BLaER1 treated with 17β-estradiol and CSF1 and Interleukin-3, amounts not matched to agents 10 nM and 100 nM (cell line): ENCODE results near the gene ACOT7.

Experiments
- H3K27ac ChIP-seq, 11 experiments: shearing (Covaris generic); formaldehyde crosslinking; 2 replicates each; pipeline ENCODE4 v1.8.1; 2022
- H3K27me3 ChIP-seq, 11 experiments: shearing (Covaris generic); formaldehyde crosslinking; 2 replicates each; pipeline ENCODE4 v1.8.1; 2022
- H3K36me3 ChIP-seq, 11 experiments: shearing (Covaris generic); formaldehyde crosslinking; 2 replicates each; pipeline ENCODE4 v1.8.1; 2022
- H3K4me1 ChIP-seq, 10 experiments: shearing (Covaris generic); formaldehyde crosslinking; 2 replicates each; pipeline ENCODE4 v1.8.1; 2022
- H3K4me2 ChIP-seq, 11 experiments: shearing (Covaris generic); formaldehyde crosslinking; 2 replicates each; pipeline ENCODE4 v1.8.1; 2022
- H3K4me3 ChIP-seq, 10 experiments: shearing (Covaris generic); formaldehyde crosslinking; 2 replicates each; pipeline ENCODE4 v1.8.1; 2022
- H3K9ac ChIP-seq, 11 experiments: shearing (Covaris generic); formaldehyde crosslinking; 2 replicates each; pipeline ENCODE4 v1.8.1; 2022
- H3K9me3 ChIP-seq, 11 experiments: shearing (Covaris generic); formaldehyde crosslinking; replicated peaks in 1 of 11; 2 replicates each; pipeline ENCODE4 v1.8.1; 2022
- H4K20me1 ChIP-seq, 11 experiments: shearing (Covaris generic); formaldehyde crosslinking; 2 replicates each; pipeline ENCODE4 v1.8.1; 2022
- Cebpa-rat ChIP-seq, 11 experiments: shearing (Covaris generic); IDR thresholded peaks; 2 replicates each; pipeline ENCODE4 v1.8.1; 2022

The ACOT7 gene

DNA sequence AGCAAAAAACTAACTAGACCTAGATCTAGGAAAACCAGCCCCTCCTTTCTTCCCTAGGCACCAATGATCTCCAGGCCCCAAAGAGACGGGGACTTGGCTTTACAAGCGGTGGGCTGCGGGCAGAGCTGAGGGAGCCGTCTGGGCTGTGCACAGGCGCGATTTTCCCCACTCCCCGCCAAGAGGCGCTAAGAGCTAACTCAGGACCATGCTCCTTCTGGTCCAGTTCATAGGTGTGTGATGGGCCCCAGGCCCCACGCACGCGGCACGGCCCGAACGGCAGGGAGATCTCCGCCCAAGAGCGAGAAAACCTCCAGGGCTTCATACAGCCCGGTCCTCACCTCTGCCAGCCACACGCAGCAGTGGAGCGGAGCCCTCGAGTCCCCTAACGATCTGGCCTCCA lies 125.2 kb downstream of the ACOT7 start:
- no peak overlapping the region for H3K4me3 ChIP-seq
- peak overlapping the region in 2 of 11 experiments; percentile 33 to 39; a peak in 4 of 22 replicates for H3K27ac ChIP-seq
- no peaks in the 10 kb centered on the region for H3K9me3 ChIP-seq
- peak overlapping the region in 2 of 11 experiments; percentile 25 to 42; a peak in 2 of 22 replicates for H3K9ac ChIP-seq
- H3K4me1 ChIP-seq: peaks cover 77 to 90% (median 85%) of the 10 kb centered on the region in 10 experiments
- H4K20me1 ChIP-seq: peaks cover 0 to 50% (median 22%) of the 10 kb centered on the region in 11 experiments; a peak in 10 of 22 replicates
- H3K36me3 ChIP-seq: peaks cover 0 to 17% (median 0%) of the 10 kb centered on the region in 11 experiments; a peak in 4 of 22 replicates
- no peak for TF ChIP-seq Cebpa-rat (IDR thresholded peaks at IDR 0.05)
- H3K4me2 ChIP-seq: peak overlapping the region in 10 of 11 experiments; percentile 9 to 100 (median 98); a peak in 12 of 22 replicates
- no peaks in the 10 kb centered on the region for H3K27me3 ChIP-seq

DNA sequence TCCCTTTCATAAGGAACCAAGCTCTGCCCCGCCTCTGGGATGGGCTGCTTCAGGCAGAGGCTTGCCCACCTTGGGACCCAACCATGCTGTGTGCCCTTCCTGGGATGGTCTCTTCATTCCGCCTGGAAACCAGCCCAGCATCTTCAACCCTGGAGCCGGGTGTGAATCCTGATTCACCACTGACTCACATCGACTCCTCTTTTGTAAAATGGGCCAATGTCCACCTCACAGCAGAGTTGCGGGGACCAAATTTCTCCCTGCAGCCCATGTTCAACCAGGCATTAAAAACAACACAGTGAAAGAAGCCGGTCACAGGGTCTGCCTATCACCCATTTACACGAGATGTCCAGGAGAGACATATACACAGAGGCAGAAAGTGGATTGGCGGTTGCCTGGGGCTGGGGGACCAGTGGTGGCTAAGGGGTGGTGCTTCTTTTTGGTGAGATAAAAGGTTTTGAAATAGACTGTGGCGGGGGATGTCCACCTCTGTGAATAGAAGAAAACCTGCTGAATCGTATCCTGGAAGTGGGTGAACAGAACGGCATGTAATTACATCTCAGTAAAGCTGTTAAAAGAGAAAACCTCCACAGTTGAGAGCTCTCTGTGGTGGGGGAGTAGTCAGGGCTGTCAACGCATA lies 125.8 kb downstream of the ACOT7 start:
- no peaks in the 10 kb centered on the region for H3K9me3 ChIP-seq
- peaks cover 77 to 93% (median 89%) of the 10 kb centered on the region in 10 experiments for H3K4me1 ChIP-seq
- TF ChIP-seq Cebpa-rat (IDR thresholded peaks at IDR 0.05): no peak
- H4K20me1 ChIP-seq: peaks cover 0 to 56% (median 29%) of the 10 kb centered on the region in 11 experiments; a peak in 13 of 22 replicates
- H3K4me2 ChIP-seq: peak overlapping the region in 9 of 11 experiments; percentile 27 to 100 (median 98); a peak in 13 of 22 replicates
- H3K27ac ChIP-seq: peak overlapping the region in 2 of 11 experiments; percentile 33 to 39; a peak in 4 of 22 replicates
- peak overlapping the region in 2 of 11 experiments; percentile 25 to 42; a peak in 3 of 22 replicates for H3K9ac ChIP-seq
- H3K27me3 ChIP-seq: peaks cover 0 to 4% (median 0%) of the 10 kb centered on the region in 11 experiments; a peak in 1 of 22 replicates
- H3K4me3 ChIP-seq: no peak overlapping the region
- peaks cover 0 to 14% (median 0%) of the 10 kb centered on the region in 11 experiments; a peak in 3 of 22 replicates for H3K36me3 ChIP-seq

DNA sequence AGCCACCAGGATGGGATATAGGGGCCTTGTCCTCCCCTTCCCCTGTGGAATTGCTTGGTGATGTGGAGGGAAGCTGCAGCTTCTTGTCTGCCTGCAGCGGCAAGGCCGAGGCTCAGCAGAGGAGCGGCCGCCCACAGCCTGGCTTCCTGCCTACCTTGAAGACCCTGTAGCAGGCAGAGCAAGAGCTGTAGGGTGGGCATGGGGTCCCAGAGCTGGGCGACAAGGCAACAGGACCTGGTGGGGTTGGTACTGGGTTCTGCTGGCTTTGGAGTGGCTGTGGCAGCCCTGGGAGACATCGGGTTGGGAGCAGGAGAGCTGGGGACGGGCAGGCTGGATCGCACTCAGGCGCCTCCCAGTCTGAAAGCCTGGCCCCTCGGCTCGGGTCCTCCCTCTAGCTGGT lies 126.9 kb downstream of the ACOT7 start:
- Histone ChIP-seq H4K20me1 (peaks cover 0 to 62% (median 26%) of the 10 kb centered on the region in 11 experiments; a peak in 13 of 22 replicates), H3K27me3 (peaks cover 0 to 15% (median 0%) of the 10 kb centered on the region in 11 experiments; a peak in 3 of 22 replicates), H3K36me3 (peaks cover 0 to 4% (median 0%) of the 10 kb centered on the region in 11 experiments; a peak in 1 of 22 replicates), H3K27ac (no peak overlapping the region), H3K9me3 (no peaks in the 10 kb centered on the region), H3K4me3 (no peak overlapping the region), H3K4me1 (peaks cover 83 to 100% (median 99%) of the 10 kb centered on the region in 10 experiments), H3K4me2 (peak overlapping the region; percentile 62 to 100 (median 98); a peak in 21 of 22 replicates), H3K9ac (peak overlapping the region in 2 of 11 experiments; percentile 13 to 24; a peak in 3 of 22 replicates)
- no peak for TF ChIP-seq Cebpa-rat (IDR thresholded peaks at IDR 0.05)

DNA sequence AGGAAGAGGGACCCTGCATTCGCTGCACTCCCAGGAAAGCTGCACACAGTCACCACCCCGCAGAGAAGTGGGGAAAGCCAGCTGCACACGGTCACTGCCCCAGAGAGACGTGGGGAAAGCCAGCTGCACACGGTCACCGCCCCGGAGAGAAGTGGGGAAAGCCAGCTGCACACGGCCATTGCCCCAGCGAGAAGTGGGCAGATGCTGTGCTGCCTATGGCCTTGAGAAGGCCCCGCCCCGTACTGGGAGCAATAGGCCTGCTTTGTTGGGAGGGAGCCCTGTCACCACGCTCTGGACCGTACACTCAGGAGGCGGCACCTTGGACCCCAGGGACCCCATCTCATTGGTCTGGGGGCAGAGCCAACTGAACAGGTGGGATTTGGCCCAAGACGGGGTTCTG lies 128.4 kb downstream of the ACOT7 start:
- Histone ChIP-seq H3K9me3 (no peaks in the 10 kb centered on the region), H4K20me1 (peaks cover 0 to 52% (median 24%) of the 10 kb centered on the region in 11 experiments; a peak in 13 of 22 replicates), H3K27ac (no peak overlapping the region), H3K4me3 (no peak overlapping the region), H3K9ac (peak overlapping the region in 1 of 11 experiments; percentile 12; a peak in 1 of 22 replicates), H3K4me1 (peaks cover 80 to 92% (median 90%) of the 10 kb centered on the region in 10 experiments), H3K4me2 (peak overlapping the region; percentile 62 to 100 (median 98)), H3K27me3 (peaks cover 0 to 20% (median 0%) of the 10 kb centered on the region in 11 experiments; a peak in 6 of 22 replicates), H3K36me3 (no peaks in the 10 kb centered on the region)
- TF ChIP-seq Cebpa-rat (IDR thresholded peaks at IDR 0.05): no peak

DNA sequence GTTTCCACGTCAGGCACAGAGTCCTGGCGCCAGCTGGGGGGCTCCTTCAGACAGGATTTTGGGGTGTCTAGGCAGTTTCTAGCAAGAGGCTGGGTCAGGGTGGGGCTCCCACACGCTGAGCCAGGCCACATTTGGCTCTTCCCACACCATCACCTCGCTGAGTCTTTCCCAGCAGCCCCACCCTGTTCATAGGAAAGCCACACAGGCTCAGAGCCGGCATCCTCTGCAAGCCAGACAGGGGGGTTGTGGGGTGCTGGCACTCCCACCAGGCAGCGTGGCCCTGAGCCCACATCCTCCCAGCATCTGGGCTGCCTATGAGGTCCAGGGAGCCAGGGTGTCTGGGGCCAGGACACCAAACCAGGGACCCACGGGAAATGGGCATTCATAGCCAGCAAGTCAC lies 129.9 kb downstream of the ACOT7 start:
- Histone ChIP-seq H3K9me3 (no peaks in the 10 kb centered on the region), H3K9ac (peak overlapping the region in 7 of 11 experiments; percentile 1 to 96 (median 33); a peak in 8 of 22 replicates), H3K4me2 (peak overlapping the region; percentile 74 to 100 (median 98)), H3K36me3 (no peaks in the 10 kb centered on the region), H3K27me3 (peaks cover 0 to 20% (median 0%) of the 10 kb centered on the region in 11 experiments; a peak in 6 of 22 replicates), H4K20me1 (peaks cover 0 to 65% (median 33%) of the 10 kb centered on the region in 11 experiments; a peak in 20 of 22 replicates), H3K27ac (peak overlapping the region in 4 of 11 experiments; percentile 9 to 29 (median 26); a peak in 2 of 22 replicates), H3K4me3 (peak overlapping the region in 1 of 10 experiments; percentile 9; a peak in 1 of 20 replicates), H3K4me1 (peaks cover 65 to 90% (median 88%) of the 10 kb centered on the region in 10 experiments)
- TF ChIP-seq Cebpa-rat (IDR thresholded peaks at IDR 0.05): no peak

DNA sequence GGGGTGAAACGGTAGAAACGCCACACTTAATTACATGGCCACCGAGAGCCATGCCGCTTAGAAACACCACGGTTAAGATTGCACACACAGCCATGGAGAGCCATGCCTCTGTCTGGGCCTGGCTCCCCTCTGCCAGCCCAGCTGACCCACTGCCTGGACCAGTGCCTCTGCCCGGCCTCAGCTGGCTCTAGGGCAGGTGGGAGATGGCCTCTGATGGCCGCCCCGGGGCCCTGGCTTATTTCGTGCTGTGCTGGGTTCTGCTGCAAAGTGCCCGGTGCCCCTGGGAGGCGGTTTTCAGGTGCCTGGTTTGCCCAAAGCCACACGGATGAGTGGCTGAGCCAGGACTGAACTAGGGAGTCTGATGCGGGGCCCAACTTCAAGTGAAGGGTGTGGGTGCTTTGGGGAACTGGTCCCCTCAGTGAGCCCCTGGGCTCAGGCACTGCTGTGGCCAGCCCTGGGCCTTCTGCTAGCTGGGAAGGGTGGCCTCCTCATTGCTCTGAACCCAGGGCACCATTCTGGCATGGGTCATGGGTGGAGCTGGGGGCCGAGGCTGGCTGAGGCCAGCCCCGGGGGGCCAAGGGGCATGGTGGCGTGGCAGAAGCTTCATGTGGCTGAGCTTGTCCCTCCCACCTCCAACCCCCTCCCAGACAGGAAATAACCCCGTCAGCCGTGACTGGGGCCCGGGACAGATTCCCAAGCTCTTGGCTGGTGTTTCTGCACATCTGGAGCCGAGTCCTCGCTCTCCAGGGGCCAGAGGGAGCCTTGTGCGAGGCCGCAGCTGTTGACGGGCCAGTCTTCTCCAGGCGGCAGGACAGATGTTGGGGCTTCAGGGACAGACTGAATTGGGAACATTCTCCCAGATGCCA lies 130.8 kb downstream of the ACOT7 start:
- H3K9me3 ChIP-seq: no peaks in the 10 kb centered on the region
- peak overlapping the region in 6 of 11 experiments; percentile 1 to 96 (median 38); a peak in 9 of 22 replicates for H3K9ac ChIP-seq
- H3K4me2 ChIP-seq: peak overlapping the region; percentile 74 to 100 (median 98)
- no peak for TF ChIP-seq Cebpa-rat (IDR thresholded peaks at IDR 0.05)
- H3K27me3 ChIP-seq: peaks cover 0 to 20% (median 0%) of the 10 kb centered on the region in 11 experiments; a peak in 6 of 22 replicates
- peaks cover 2 to 71% (median 42%) of the 10 kb centered on the region in 11 experiments; a peak in 20 of 22 replicates for H4K20me1 ChIP-seq
- H3K27ac ChIP-seq: peak overlapping the region in 5 of 11 experiments; percentile 11 to 51 (median 25); a peak in 10 of 22 replicates
- no peaks in the 10 kb centered on the region; a peak in 1 of 22 replicates for H3K36me3 ChIP-seq
- H3K4me3 ChIP-seq: peak overlapping the region in 1 of 10 experiments; percentile 19; a peak in 1 of 20 replicates
- peaks cover 56 to 83% (median 79%) of the 10 kb centered on the region in 10 experiments for H3K4me1 ChIP-seq

DNA sequence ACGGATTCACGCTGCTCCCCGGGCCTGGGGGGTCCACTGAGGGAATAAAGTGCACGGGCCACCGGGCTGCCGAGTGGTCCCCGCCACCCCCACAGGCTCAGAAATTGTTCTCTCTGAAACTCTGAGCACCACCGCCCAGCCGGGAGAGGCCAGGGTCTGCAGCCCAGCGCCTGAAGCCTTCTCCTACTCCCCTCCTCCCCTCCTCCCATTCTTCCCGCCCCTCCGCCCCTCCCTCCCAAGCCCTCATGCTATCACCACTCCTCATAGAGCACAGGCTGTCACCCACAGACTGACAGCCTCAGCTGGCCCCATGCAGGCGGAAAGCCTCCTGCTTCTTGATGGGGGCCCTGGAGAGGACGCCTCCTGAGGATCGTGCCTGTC lies 132.0 kb downstream of the ACOT7 start:
- peak overlapping the region; percentile 93 to 100 (median 98) for H3K4me2 ChIP-seq
- H3K4me1 ChIP-seq: peaks cover 46 to 71% (median 67%) of the 10 kb centered on the region in 10 experiments

More for the DNA sequence above, 132.0 kb downstream of the ACOT7 start:
- Histone ChIP-seq H3K4me3 (peak overlapping the region; percentile 77 to 95 (median 82); a peak in 19 of 20 replicates), H3K27me3 (peaks cover 0 to 20% (median 0%) of the 10 kb centered on the region in 11 experiments; a peak in 6 of 22 replicates), H3K27ac (peak overlapping the region in 3 of 11 experiments; percentile 83 to 96 (median 85); a peak in 4 of 22 replicates), H3K9ac (peak overlapping the region in 8 of 11 experiments; percentile 68 to 96 (median 80); a peak in 13 of 22 replicates), H4K20me1 (peaks cover 6 to 80% (median 54%) of the 10 kb centered on the region in 11 experiments; a peak in 20 of 22 replicates), H3K36me3 (no peaks in the 10 kb centered on the region; a peak in 1 of 22 replicates), H3K9me3 (no peaks in the 10 kb centered on the region)
- TF ChIP-seq Cebpa-rat (IDR thresholded peaks at IDR 0.05): no peak
